Measurements from ENCODE around the gene CLEC16A.

GRCh38 chr16:11093572-11094074 is 149.3 kb downstream of the CLEC16A start:
- TF ChIP-seq POLR2A (IDR thresholded peaks at IDR 0.05; ENCODE audit: low read depth, low read length), result no peak
- no peak for TF ChIP-seq PAX5 (IDR thresholded peaks at IDR 0.05; ENCODE audit: insufficient read depth, low read length, severe bottlenecking)
- TF ChIP-seq TAF1 (IDR thresholded peaks at IDR 0.05; ENCODE audit: low read depth, low read length), result no peak
- no peak for TF ChIP-seq POLR2AphosphoS5 (IDR thresholded peaks at IDR 0.05; ENCODE audit: low read depth, low read length)
- TF ChIP-seq SPI1 (IDR thresholded peaks at IDR 0.05; ENCODE audit: low read depth, low read length), result no peak
- no peak for TF ChIP-seq POU2F2 (IDR thresholded peaks at IDR 0.05; ENCODE audit: low read depth, low read length)

All from GM12891 (cell line).